GM06990 (cell line): ENCODE data around the gene FBXO11.
A peak's percentile ranks its signal among the peaks of the same experiment; 100 is the strongest.

Experiments used
- DNase-seq: peaks from one replicate; pipeline ENCODE4 v3.0.0-alpha.2; 2011; ENCODE audit not compliant: insufficient read length; ENCODE audit errors: extremely low read depth
- H3K27me3 ChIP-seq: replicated peaks from 2 replicates; pipeline ENCODE4 v1.6.0; 2011; ENCODE audit warnings: low read length; ENCODE audit not compliant: control insufficient read depth, insufficient read depth
- H3K36me3 ChIP-seq: 2 replicates; pipeline ENCODE4 v1.5.1; 2011; ENCODE audit warnings: low read length; ENCODE audit not compliant: control insufficient read depth, insufficient read depth
- H3K4me3 ChIP-seq: replicated peaks from 2 replicates; pipeline ENCODE4 v1.5.1; 2011; ENCODE audit warnings: low read depth, mild to moderate bottlenecking, control low read depth, low read length
- TF ChIP-seq, protein P1 (sequence below): IDR thresholded peaks from 2 replicates; pipeline ENCODE4 v1.5.1; 2011; ENCODE audit warnings: low read length, control low read depth, mild to moderate bottlenecking, inconsistent platforms; ENCODE audit not compliant: insufficient read depth, poor library complexity, severe bottlenecking

Gene FBXO11

DNA sequence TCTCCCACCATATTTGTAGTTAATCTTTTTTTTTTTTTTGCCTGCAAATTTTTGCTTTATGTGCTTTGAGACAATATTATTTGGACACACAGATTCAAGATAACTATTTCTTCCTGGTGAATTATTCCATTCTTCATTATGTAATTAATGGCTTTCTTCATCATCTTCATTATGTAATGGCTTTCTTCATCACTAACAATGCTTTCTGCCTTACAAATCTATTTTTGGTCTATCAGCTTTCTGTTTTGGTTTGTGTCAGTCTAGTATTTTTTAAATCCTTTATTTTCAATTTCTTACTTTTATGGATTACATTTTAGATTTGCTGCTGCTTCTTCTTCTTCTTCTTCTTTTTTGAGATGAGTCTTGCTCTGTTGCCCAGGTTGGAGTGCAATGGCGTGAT, 62.9 kb downstream of the FBXO11 start:
- DNase-seq: no peak
- Histone ChIP-seq H3K4me3 (no peak overlapping the region), H3K27me3 (no peaks in the 10 kb centered on the region), H3K36me3 (no peaks in the 10 kb centered on the region; the same call in none of the 2 replicates)
- TF ChIP-seq, protein P1, sequence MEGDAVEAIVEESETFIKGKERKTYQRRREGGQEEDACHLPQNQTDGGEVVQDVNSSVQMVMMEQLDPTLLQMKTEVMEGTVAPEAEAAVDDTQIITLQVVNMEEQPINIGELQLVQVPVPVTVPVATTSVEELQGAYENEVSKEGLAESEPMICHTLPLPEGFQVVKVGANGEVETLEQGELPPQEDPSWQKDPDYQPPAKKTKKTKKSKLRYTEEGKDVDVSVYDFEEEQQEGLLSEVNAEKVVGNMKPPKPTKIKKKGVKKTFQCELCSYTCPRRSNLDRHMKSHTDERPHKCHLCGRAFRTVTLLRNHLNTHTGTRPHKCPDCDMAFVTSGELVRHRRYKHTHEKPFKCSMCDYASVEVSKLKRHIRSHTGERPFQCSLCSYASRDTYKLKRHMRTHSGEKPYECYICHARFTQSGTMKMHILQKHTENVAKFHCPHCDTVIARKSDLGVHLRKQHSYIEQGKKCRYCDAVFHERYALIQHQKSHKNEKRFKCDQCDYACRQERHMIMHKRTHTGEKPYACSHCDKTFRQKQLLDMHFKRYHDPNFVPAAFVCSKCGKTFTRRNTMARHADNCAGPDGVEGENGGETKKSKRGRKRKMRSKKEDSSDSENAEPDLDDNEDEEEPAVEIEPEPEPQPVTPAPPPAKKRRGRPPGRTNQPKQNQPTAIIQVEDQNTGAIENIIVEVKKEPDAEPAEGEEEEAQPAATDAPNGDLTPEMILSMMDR: no peak

DNA sequence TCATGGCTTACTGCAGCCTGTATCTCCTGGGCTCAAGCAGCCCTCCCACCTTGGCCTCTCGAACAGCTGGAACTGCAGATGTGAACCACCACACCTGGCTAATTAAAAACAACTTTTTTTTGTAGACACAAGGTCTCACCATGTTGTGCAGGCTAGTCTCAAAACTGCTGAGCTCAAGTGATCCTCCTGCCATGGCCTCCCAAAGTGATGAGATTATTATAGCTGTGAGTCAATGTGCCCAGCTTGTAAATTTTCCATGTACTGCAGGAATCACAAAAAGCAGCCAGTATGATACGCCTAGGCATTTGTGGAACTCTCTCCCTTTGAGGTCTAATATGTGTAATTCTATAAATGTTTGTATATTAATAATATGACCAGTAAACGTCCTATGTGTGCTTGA, 63.5 kb downstream of the FBXO11 start:
- no peak overlapping the region for H3K4me3 ChIP-seq
- peaks cover 2% of the 10 kb centered on the region for H3K36me3 ChIP-seq
- TF ChIP-seq, protein P1: no peak
- no peak for DNase-seq
- H3K27me3 ChIP-seq: no peaks in the 10 kb centered on the region

DNA sequence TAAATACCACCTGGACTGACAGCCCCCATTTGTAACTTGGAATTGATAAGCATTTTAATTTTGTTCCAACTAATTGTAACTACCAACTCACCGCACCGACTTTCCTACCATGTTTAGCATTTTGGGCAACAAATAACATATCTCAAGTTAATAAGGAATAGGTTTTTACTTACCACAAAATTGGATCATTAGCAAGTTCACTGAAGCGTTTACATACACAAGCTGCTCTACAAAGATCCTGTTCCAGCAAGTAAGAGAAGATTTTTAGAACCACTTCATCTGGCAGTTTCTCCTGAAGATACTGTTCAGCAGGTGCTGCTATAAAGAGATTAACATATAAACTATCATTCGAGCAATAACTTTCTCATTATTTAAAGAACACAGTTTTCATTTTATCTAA, 67.6 kb downstream of the FBXO11 start:
- peaks cover 6% of the 10 kb centered on the region for H3K36me3 ChIP-seq
- TF ChIP-seq, protein P1: no peak
- H3K4me3 ChIP-seq: no peak overlapping the region
- no peaks in the 10 kb centered on the region for H3K27me3 ChIP-seq
- no peak for DNase-seq

DNA sequence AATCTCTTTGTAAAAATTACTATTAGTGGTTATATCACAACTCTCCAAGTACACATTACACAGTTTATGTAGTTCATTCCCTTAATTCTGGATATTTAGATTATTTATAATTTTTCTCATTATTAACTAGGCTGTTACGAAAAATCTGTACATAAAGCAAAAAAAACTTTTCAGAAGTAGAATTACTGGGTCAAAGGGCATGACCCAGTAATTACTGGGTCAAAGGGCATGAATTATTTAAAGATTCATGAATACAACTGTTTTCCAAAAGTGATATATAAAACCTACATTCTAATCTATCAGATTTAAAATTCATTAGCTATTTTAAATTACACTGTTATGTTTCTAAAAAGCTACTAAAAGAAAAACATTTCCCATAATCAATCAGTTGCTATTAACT, 68.0 kb downstream of the FBXO11 start:
- Histone ChIP-seq H3K36me3 (peaks cover 6% of the 10 kb centered on the region), H3K27me3 (no peaks in the 10 kb centered on the region), H3K4me3 (no peak overlapping the region)
- DNase-seq: no peak
- TF ChIP-seq, protein P1: no peak

DNA sequence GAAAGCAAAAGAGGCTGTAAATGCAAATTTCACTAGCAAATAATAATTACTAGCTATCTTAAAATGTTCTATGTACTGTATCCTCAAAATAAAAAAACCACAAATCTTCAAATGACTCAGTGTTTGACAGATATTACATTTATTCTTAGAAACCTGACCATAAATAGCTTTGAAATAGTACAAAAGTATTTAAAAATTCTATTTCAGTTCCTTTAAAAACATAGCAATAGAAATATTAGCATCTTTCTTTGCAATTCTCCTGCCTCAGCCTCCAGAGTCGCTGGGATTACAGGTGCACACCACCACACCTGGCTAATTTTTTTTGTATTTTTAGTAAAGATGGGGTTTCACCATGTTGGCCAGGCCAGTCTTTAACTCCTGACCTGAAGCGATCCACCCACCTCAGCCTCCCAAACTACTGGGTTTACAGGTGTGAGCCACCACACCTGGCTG, 72.8 kb downstream of the FBXO11 start:
- peaks cover 6% of the 10 kb centered on the region for H3K36me3 ChIP-seq
- H3K4me3 ChIP-seq: no peak overlapping the region
- TF ChIP-seq, protein P1: no peak
- DNase-seq: peak; percentile 52
- H3K27me3 ChIP-seq: no peaks in the 10 kb centered on the region

DNA sequence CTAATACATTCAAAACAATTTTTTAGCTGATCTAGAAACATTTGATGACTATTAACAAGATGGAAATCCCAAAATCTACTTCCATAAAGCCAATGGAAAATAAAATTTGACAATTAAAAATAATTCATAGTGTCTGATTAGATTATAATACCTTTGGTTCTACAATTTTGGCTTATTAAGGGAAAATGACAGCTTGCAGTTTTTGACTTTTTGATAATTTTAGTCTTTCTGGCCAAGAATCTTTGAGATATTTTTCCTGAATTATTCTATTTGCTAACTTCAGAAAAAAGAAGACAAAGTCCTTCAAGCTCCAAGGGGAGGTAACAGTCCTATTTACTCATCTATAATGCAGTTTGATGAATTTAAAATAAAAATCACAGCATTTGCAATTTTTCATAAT, 83.8 kb downstream of the FBXO11 start:
- TF ChIP-seq, protein P1: no peak
- Histone ChIP-seq H3K4me3 (no peak overlapping the region), H3K36me3 (peaks cover 6% of the 10 kb centered on the region), H3K27me3 (no peaks in the 10 kb centered on the region)
- DNase-seq: no peak
